GM12873 (cell line): ENCODE results near the gene PPP2R2D.

ENCODE experiments used
- TF ChIP-seq, protein P1 (sequence below): IDR thresholded peaks from 2 replicates; pipeline ENCODE4 v1.5.1; 2012; ENCODE audit warnings: low read depth, mild to moderate bottlenecking, moderate library complexity, low read length, control low read depth; ENCODE audit not compliant: insufficient read depth; ENCODE audit errors: missing control alignments

PPP2R2D gene

DNA sequence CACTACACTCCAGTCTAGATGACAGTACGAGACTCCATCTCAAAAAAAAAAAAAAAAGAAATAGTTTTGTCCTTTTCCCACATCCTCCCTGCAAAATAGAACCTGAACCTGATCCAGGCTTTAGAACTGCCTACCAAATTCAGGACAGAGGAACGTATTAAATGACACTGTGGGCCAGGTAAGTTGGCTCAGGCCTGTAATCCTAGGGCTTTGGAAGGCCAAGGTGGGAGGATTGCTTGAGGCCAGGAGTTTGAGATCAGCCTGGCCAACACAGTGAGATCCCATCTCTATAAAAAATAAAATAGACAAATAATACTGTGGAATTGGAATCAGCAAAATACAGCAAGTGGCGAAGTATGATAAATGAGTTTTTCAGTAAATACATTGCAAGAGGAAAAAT lies 90.9 kb downstream of the PPP2R2D start:
- TF ChIP-seq, protein P1, sequence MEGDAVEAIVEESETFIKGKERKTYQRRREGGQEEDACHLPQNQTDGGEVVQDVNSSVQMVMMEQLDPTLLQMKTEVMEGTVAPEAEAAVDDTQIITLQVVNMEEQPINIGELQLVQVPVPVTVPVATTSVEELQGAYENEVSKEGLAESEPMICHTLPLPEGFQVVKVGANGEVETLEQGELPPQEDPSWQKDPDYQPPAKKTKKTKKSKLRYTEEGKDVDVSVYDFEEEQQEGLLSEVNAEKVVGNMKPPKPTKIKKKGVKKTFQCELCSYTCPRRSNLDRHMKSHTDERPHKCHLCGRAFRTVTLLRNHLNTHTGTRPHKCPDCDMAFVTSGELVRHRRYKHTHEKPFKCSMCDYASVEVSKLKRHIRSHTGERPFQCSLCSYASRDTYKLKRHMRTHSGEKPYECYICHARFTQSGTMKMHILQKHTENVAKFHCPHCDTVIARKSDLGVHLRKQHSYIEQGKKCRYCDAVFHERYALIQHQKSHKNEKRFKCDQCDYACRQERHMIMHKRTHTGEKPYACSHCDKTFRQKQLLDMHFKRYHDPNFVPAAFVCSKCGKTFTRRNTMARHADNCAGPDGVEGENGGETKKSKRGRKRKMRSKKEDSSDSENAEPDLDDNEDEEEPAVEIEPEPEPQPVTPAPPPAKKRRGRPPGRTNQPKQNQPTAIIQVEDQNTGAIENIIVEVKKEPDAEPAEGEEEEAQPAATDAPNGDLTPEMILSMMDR = no peak

DNA sequence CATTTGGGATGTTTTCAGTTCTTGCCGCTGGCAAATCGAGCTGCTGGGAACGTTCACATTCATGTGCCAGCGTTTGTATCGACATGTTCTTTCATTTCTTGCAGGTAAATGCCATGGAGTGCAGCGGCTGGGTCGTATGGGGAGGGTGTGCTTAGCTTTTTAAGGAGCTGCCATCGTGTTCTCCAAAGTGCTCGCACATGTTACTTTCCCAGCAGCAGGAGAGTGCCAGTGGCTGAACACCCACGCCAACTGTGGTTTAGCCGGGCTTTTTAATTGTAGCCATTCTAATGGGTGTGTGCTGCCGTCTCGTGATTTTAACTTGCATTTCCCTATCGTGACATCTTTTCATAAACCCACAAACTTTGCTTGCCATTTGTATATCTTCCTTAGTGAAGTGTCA lies 92.5 kb downstream of the PPP2R2D start:
- TF ChIP-seq, protein P1 = no peak

DNA sequence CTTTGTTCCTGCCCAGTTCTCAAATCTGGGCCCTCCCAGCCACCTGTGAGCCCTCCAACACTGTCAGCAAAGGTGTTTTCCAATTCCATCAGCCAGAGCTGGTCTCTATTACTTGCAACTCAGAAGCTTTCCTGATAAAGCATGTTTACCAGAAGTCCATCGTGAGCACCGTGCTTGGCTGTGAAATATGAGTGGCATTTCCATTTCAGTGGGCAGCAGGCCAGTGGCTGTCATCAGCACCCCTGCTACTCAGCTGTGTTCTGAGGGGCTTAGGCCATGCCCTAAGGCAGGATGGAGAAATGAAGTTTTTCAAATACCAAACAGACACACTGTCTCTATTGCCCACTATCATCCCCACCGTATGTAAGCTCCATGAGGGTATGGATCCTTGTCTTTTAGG lies 93.6 kb downstream of the PPP2R2D start:
- TF ChIP-seq, protein P1 = no peak

DNA sequence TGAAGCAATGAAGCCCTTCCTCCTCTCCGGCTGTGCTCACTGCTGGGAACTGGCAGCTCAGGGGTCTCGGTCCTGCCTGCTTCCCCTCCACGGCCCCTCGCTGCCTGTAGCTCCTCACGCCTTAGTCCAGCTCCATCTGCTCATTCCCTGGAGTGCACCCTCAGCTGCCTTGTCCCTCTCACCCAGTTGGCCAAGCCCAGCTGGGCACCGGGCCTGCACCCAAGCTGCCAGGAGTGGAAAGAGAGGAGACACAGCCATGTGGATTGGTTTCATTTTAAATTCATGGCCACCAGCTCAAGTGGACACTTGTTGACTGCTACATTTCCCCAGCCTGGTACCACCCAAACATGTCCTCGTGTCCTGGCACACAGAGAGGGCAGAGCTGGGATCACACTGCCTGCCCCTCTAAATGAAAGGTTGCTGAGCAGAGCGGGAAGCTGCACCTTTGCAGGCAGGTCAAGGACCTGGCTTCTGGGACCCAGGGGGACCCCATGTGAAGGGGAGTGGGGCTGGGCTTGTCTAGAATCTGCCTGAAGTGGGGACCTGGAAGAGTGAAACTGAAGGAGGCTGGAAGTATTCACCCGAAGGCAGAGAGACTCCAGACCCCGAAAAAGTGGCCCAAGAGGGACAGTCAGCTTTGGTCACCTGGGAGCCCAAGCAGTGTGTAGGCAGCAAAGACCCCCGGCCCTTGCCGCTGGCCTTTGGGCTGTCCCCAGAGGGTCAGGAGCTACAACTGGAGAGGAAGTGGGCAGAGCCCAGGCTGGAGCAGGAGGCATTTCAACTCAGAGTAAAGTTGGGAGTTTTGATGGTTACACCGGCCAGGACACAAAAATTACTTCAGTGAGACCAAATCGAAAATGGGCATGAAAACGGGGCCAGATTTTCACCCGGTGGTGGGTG lies 95.9 kb downstream of the PPP2R2D start:
- TF ChIP-seq, protein P1 = no peak

DNA sequence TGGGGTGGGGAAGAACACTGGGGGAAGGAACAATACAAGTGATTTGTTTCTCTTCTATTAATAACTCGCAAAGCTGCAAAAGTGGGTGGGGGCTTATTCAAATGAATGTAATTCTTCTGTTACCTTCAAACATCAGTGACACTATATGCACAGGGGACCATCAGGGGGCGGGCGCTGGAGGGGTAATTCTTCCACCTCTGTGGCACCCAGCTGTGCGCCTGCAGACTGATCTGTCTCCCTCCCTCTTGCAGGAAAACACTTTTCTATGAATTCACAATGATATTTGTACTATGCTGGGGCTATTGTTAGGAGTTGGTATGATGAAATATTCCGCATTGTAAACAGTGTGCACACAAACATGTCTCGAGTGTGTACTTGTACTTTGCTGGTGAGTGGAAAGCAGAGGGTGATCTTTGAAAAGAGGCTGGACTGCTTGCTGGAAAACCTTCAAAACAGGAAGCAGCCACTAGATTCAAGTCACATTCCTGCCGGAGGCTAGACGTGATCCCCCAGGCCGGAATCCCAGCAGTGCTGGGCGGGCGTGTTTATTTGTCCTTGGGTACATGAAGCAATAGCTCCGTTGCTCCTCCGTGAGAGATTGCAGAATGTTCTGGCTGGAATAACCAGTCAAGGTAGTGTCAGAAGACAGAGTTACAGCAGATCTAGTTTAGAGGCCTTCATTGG lies 96.7 kb downstream of the PPP2R2D start:
- TF ChIP-seq, protein P1 = no peak

DNA sequence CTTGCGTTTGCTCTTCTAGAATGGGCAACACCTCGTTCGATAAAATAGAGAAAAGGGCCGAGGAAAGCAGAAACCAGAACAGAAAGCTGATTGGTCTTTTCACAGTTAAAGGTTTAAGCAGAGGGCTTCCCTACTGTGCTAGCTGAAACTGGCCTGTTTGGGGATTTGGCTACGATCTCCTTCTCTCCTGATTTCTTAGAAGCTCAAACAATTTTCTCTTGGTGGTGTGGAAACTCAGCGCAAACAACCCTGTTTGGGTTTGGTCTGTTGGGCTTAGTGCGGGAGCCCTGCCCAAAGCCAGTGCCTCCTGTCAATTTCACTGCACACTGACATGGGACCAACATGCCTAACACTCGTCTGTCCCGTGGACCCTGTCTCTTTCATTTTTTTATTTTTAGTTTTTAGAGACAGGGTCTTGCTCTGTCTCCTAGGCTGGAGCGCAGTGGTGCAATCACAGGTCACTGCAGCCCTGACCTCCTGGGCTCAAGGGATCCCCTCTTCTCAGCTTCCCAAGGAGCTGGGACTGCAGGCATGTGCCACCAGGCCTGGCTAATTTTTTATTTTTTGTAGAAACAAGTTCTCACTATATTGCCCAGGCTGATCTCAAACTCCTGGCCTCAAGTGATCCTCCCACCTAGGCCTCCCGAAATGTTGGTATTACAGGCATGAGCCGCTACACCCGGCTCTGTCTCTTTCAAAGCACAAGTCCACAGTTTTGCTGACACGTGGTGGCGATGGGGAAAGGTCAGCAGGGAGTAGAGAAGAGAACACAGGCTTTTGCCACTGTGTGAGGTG lies 97.4 kb downstream of the PPP2R2D start:
- TF ChIP-seq, protein P1 = no peak
